Activated CD4-positive, alpha-beta T cell treated with anti-CD3 and anti-CD28 coated beads, Interleukin-2, amount 10 ng/mL, durations not matched to agents 7 days and 5 days (primary cell): Measurements from ENCODE around the gene PHLPP1. TPM values are rescaled to one million over a fixed set of nuclear protein-coding genes. Genes with fewer than 3 reads are reported as not detected.

Experiments used
- CTCF ChIA-PET: fragments of 350-600 bp; sonication (Branson Sonifier 250); formaldehyde crosslinking; loops from one replicate; lab custom pipeline; 2021; ENCODE audit warnings: antibody characterized with exemption; lab: Charles Lee
- POLR2A ChIA-PET: fragments of 350-600 bp; sonication (Branson Sonifier 250); formaldehyde crosslinking; loops from one replicate; lab custom pipeline; 2021; ENCODE audit warnings: antibody characterized with exemption; lab: Charles Lee
- DNase-seq: peaks from one replicate; pipeline ENCODE4 v3.0.0-alpha.2; 2020
- H3K27ac Mint-ChIP-seq: one replicate; pipeline ENCODE4 v1.8.0; 2021; ENCODE audit warnings: mild to moderate bottlenecking, moderate library complexity, mixed read lengths
- H3K27me3 Mint-ChIP-seq: one replicate; pipeline ENCODE4 v1.8.0; 2021; ENCODE audit warnings: mixed read lengths
- H3K36me3 Mint-ChIP-seq: one replicate; pipeline ENCODE4 v1.8.0; 2021; ENCODE audit warnings: low read depth, mixed read lengths
- H3K4me1 Mint-ChIP-seq: one replicate; pipeline ENCODE4 v1.8.0; 2021; ENCODE audit warnings: mixed read lengths
- H3K4me3 Mint-ChIP-seq: one replicate; pipeline ENCODE4 v1.8.0; 2021; ENCODE audit warnings: mild to moderate bottlenecking, moderate library complexity, mixed read lengths
- H3K9me3 Mint-ChIP-seq: one replicate; pipeline ENCODE4 v1.8.0; 2021; ENCODE audit warnings: mixed read lengths
- total RNA-seq, 2 experiments: library from RNA; stranded (reverse); gene quantifications; one replicate each; pipeline ENCODE4 v1.2.3, GENCODE V29; 2021

Gene PHLPP1
- total RNA-seq, 2 experiments from 2014 or later = 2.7 to 3.8 TPM

DNA sequence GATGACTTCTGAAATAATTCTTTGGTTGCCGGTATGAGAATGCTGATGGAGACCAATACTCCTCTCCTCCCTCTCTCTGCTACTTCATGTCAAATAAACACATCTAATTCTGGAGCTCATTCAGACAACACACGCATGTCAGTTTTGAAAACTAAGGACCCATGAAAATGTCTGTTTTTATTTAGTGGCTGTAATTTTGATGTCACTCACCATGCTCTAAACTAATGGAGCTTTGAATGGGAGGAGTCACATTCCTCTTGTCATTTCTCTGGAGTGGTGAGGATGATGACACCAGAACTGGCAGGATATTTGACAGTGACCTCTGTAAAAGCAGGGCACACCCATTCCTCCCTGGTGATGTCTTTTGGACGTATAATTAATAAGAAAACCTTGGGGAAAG, 163.0 kb downstream of the PHLPP1 start:
- Mint-ChIP-seq H3K27me3 (no peaks in the 10 kb centered on the region), H3K36me3 (no peaks in the 10 kb centered on the region), H3K4me3 (no peak overlapping the region), H3K4me1 (peaks cover 12% of the 10 kb centered on the region), H3K9me3 (no peaks in the 10 kb centered on the region), H3K27ac (no peak overlapping the region)
- DNase-seq = no peak
- CTCF ChIA-PET = interaction anchor here (0.9 to 1.3 kb wide), 4 partner anchors 9 to 14 kb away, joined by 3 to 4 read pairs (median 3); no protein-coding TSS in a partner anchor
- POLR2A ChIA-PET = no interaction called here

DNA sequence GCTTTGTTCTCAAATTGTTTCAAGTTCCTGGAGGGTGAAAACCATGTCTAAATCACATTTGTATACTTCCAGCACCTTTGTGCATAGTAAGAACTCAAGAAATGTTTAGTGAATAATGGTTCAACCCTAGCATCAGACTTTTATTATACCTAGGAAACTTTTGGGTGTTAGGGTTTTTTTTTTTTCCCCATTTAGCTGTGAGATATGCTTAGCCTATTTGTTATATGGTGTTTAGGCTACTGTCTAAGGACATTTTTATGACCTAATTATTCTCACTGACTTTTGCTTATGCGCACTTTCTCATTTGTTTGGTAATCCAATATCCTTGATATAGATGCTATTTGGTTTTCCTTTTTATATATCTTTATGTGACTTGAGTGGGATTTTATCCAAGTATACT, 164.7 kb downstream of the PHLPP1 start:
- ChIA-PET POLR2A (no interaction called here), CTCF (interaction anchor here (0.7 kb wide), 1 partner anchor 325 kb away, joined by 3 read pairs; no protein-coding TSS in a partner anchor)
- Mint-ChIP-seq H3K4me3 (no peak overlapping the region), H3K36me3 (no peaks in the 10 kb centered on the region), H3K27ac (no peak overlapping the region), H3K9me3 (no peaks in the 10 kb centered on the region), H3K27me3 (no peaks in the 10 kb centered on the region), H3K4me1 (peaks cover 10% of the 10 kb centered on the region)
- DNase-seq = no peak

GRCh38 chr18:62880673-62881364, 165.5 kb downstream of the PHLPP1 start:
- Mint-ChIP-seq H3K27ac (no peak overlapping the region), H3K27me3 (no peaks in the 10 kb centered on the region), H3K36me3 (no peaks in the 10 kb centered on the region), H3K9me3 (no peaks in the 10 kb centered on the region), H3K4me1 (peaks cover 10% of the 10 kb centered on the region), H3K4me3 (no peak overlapping the region)
- DNase-seq = no peak
- ChIA-PET CTCF (interaction anchor here (0.8 kb wide), 1 partner anchor 64 kb away, joined by 3 read pairs; no protein-coding TSS in a partner anchor), POLR2A (no interaction called here)

- Mint-ChIP-seq H3K4me3 (no peak overlapping the region), H3K9me3 (no peaks in the 10 kb centered on the region), H3K4me1 (peaks cover 10% of the 10 kb centered on the region), H3K27me3 (no peaks in the 10 kb centered on the region), H3K36me3 (no peaks in the 10 kb centered on the region), H3K27ac (no peak overlapping the region)
- DNase-seq = no peak
- POLR2A ChIA-PET = no interaction called here
- CTCF ChIA-PET = interaction anchor here (0.8 kb wide), 1 partner anchor 63 kb away, joined by 3 read pairs; no protein-coding TSS in a partner anchor
Measured at GRCh38 chr18:62881509-62882016, 166.2 kb downstream of the PHLPP1 start.

DNA sequence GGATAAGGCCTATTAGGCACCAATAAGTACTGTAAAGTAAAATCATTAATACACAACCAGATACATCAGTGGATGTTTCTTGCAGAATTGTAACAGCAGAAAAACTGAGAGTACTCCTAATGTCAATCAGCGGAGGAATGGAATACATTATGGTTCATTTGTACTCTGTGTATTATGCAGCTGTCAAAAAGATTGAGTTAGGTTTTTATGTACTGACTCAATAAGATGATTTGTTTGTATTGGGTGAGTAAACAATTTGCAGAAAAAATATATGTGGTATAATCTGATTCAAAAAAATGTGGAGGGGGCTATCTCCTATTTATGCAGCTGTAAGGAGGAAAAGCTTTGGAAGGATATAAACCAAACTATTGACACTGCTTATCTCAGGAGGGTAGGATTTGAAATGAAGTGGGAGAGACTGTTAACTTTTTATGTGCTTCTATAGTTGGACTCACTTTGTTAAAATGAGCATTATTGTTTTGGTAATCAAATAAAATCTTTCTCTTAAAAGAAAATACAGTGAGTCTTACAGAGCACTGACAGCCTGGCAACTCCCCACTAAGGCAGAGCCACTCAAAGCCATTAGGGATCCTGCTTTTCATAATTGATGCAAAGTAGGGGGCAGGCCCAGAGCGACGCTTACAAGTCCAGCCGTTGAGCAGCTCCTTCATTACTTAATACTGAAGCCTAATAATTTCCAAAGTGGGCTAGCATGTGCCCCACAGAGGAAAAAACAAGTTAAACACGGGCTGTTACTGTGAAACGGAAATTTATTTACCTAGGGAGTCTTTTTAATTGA, 168.8 kb downstream of the PHLPP1 start:
- no peaks in the 10 kb centered on the region for H3K36me3 Mint-ChIP-seq
- no peak overlapping the region for H3K4me3 Mint-ChIP-seq
- no peaks in the 10 kb centered on the region for H3K9me3 Mint-ChIP-seq
- ChIA-PET CTCF (interaction anchor here (1.1 kb wide), 1 partner anchor 10 kb away, joined by 3 read pairs; no protein-coding TSS in a partner anchor), POLR2A (no interaction called here)
- H3K27ac Mint-ChIP-seq = no peak overlapping the region
- H3K27me3 Mint-ChIP-seq = no peaks in the 10 kb centered on the region
- no peak for DNase-seq
- H3K4me1 Mint-ChIP-seq = peaks cover 10% of the 10 kb centered on the region

DNA sequence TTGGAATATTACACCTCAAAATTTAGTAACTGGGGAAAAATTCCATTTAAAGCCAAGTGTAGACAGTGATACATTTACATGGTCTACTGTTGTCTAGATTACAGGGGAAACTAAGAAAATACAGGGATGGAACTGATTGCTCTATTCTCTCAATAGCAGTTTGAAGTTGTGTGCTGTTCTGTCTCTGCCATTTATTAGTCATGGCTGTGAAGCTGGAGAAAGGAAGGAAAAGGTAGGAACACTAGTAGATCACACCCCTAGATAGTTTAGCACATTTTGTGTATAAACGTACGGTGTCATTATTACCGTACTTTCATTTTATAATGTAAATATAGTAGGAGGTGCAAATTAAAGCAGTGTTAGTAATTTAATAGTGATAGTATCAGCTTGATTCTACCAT, 170.5 kb downstream of the PHLPP1 start:
- no peaks in the 10 kb centered on the region for H3K36me3 Mint-ChIP-seq
- CTCF ChIA-PET = no interaction called here
- no peak overlapping the region for H3K4me3 Mint-ChIP-seq
- H3K27me3 Mint-ChIP-seq = no peaks in the 10 kb centered on the region
- no peaks in the 10 kb centered on the region for H3K9me3 Mint-ChIP-seq
- H3K27ac Mint-ChIP-seq = no peak overlapping the region
- POLR2A ChIA-PET = no interaction called here
- DNase-seq = no peak
- H3K4me1 Mint-ChIP-seq = peaks cover 4% of the 10 kb centered on the region

- no peaks in the 10 kb centered on the region for H3K9me3 Mint-ChIP-seq
- no peak overlapping the region for H3K4me3 Mint-ChIP-seq
- no peaks in the 10 kb centered on the region for H3K36me3 Mint-ChIP-seq
- ChIA-PET POLR2A (no interaction called here), CTCF (interaction anchor here (1.0 to 1.1 kb wide), 3 partner anchors 11 to 39 kb away, joined by 3 to 4 read pairs (median 3); no protein-coding TSS in a partner anchor)
- H3K27me3 Mint-ChIP-seq = no peaks in the 10 kb centered on the region
- no peak for DNase-seq
- H3K4me1 Mint-ChIP-seq = no peaks in the 10 kb centered on the region
- H3K27ac Mint-ChIP-seq = no peak overlapping the region
Measured at GRCh38 chr18:62894681-62895390, 179.5 kb downstream of the PHLPP1 start.

DNA sequence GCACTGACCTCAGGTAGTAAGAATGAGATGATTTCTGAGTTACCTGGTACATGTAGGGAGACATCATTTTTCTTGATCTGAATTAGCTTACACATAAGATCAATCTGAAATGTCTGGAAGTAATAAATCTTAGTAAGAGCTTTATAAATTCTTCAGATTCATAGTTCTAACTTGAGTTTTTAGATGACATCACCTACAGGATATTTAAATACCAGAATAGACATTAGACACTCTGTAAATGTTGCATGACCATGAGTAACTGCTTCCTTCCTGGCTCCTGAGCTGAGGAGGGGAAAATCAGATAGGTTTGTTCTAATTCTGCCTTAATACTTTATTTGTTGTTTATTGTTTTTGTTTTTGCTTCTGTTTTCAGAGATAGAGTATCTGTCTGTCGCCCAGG, 181.8 kb downstream of the PHLPP1 start:
- ChIA-PET CTCF (no interaction called here), POLR2A (no interaction called here)
- Mint-ChIP-seq H3K4me1 (no peaks in the 10 kb centered on the region), H3K27ac (no peak overlapping the region), H3K27me3 (no peaks in the 10 kb centered on the region), H3K9me3 (no peaks in the 10 kb centered on the region), H3K36me3 (no peaks in the 10 kb centered on the region), H3K4me3 (no peak overlapping the region)
- no peak for DNase-seq

GRCh38 chr18:62898359-62898758, 183.0 kb downstream of the PHLPP1 start:
- no peaks in the 10 kb centered on the region for H3K4me1 Mint-ChIP-seq
- H3K9me3 Mint-ChIP-seq = no peaks in the 10 kb centered on the region
- no peaks in the 10 kb centered on the region for H3K36me3 Mint-ChIP-seq
- CTCF ChIA-PET = no interaction called here
- no peaks in the 10 kb centered on the region for H3K27me3 Mint-ChIP-seq
- H3K4me3 Mint-ChIP-seq = no peak overlapping the region
- no peak for DNase-seq
- no peak overlapping the region for H3K27ac Mint-ChIP-seq
- POLR2A ChIA-PET = no interaction called here

DNA sequence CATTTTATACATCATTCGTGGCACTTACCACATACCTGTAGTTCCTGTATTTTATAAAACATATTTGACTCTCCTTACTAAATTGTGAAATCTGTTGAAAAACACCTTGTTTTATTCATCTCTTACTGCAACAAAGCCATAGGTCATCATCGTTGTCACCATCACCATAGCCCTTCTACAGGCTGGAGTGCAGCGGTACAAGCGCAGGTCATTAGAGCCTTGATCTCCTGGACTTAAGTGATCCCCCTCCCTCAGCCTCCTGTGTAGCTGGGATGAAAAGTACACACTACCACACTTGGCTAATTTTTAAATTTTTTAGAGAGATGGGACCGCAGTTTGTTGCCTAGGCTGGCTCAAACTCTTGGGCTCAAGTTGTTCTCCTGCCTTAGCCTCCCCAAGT, 184.2 kb downstream of the PHLPP1 start:
- DNase-seq = no peak
- H3K4me3 Mint-ChIP-seq = no peak overlapping the region
- H3K9me3 Mint-ChIP-seq = no peaks in the 10 kb centered on the region
- CTCF ChIA-PET = no interaction called here
- H3K27me3 Mint-ChIP-seq = no peaks in the 10 kb centered on the region
- POLR2A ChIA-PET = no interaction called here
- no peak overlapping the region for H3K27ac Mint-ChIP-seq
- H3K4me1 Mint-ChIP-seq = no peaks in the 10 kb centered on the region
- H3K36me3 Mint-ChIP-seq = no peaks in the 10 kb centered on the region

DNA sequence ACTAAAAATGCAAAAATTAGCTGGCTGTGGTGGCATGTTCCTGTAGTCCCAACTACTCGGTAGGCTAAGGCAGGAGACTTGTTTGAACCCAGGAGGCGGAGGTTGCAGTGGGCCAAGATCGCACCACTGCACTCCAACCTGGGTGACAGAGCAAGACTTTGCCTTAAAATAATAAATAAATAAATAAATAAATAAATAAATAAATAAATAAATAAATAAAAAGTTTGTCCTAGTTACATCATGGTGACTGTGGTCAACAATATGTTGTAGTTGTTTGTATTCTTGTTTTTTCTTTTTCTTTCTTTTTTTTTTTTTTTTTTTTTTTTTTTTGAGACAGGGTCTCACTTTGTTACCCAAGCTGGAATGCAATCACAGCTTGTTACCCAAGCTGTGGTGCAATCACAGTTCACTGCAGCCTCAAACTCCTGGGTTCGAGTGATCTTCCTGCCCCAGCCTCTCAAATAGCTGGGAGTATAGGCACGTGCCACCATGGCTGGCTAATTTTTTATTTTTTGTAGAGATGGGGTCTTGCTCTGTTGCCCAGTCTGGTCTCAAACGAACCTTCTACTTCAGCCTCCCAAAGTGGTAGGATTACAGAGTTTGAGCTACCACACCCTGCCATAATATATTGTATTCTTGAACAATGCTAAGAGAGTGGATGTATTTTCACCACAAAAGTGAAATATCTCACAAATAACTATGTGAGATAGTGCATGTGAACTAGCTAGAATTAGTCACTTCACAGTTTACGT, 185.0 kb downstream of the PHLPP1 start:
- H3K9me3 Mint-ChIP-seq = no peaks in the 10 kb centered on the region
- ChIA-PET POLR2A (no interaction called here), CTCF (no interaction called here)
- no peak overlapping the region for H3K4me3 Mint-ChIP-seq
- H3K27me3 Mint-ChIP-seq = no peaks in the 10 kb centered on the region
- H3K36me3 Mint-ChIP-seq = no peaks in the 10 kb centered on the region
- no peak for DNase-seq
- no peaks in the 10 kb centered on the region for H3K4me1 Mint-ChIP-seq
- H3K27ac Mint-ChIP-seq = no peak overlapping the region

DNA sequence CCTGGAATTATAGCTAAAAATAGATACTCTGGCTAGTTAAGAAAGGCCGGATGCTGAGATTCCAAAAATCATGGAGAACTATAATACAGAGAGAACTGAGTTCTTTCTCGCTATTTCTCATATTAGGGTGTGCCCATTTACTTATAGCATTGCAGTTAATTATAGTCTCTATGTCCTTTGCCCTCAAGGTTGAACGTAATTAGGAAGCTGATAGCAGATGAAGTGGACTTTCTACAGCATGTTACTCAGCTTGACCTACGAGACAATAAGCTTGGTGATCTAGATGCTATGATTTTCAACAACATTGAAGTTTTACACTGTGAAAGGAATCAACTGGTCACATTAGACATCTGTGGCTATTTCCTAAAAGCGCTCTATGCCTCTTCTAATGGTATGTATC, 187.4 kb downstream of the PHLPP1 start:
- DNase-seq = no peak
- CTCF ChIA-PET = no interaction called here
- POLR2A ChIA-PET = no interaction called here
- no peaks in the 10 kb centered on the region for H3K9me3 Mint-ChIP-seq
- H3K27ac Mint-ChIP-seq = no peak overlapping the region
- H3K4me3 Mint-ChIP-seq = no peak overlapping the region
- no peaks in the 10 kb centered on the region for H3K36me3 Mint-ChIP-seq
- no peaks in the 10 kb centered on the region for H3K4me1 Mint-ChIP-seq
- H3K27me3 Mint-ChIP-seq = no peaks in the 10 kb centered on the region
